PC-9 (cell line): ENCODE results near the gene LYRM9.

ENCODE experiments used
- EZH2 ChIP-seq: fragments of 200-600 bp; sonication (generic); IDR thresholded peaks from 2 replicates; pipeline ENCODE4 v1.8.0; 2017; ENCODE audit warnings: antibody characterized with exemption, low read depth
- TF ChIP-seq, protein P1 (sequence below): fragments of 200-600 bp; sonication (generic); conservative IDR thresholded peaks from 2 replicates; pipeline ENCODE4 v1.6.1; 2017; ENCODE audit warnings: mixed run types, antibody characterized with exemption, mild to moderate bottlenecking, moderate library complexity

GRCh38 chr17:27895123-27895895, 2.1 kb upstream of the LYRM9 start:
- TF ChIP-seq, protein P1, sequence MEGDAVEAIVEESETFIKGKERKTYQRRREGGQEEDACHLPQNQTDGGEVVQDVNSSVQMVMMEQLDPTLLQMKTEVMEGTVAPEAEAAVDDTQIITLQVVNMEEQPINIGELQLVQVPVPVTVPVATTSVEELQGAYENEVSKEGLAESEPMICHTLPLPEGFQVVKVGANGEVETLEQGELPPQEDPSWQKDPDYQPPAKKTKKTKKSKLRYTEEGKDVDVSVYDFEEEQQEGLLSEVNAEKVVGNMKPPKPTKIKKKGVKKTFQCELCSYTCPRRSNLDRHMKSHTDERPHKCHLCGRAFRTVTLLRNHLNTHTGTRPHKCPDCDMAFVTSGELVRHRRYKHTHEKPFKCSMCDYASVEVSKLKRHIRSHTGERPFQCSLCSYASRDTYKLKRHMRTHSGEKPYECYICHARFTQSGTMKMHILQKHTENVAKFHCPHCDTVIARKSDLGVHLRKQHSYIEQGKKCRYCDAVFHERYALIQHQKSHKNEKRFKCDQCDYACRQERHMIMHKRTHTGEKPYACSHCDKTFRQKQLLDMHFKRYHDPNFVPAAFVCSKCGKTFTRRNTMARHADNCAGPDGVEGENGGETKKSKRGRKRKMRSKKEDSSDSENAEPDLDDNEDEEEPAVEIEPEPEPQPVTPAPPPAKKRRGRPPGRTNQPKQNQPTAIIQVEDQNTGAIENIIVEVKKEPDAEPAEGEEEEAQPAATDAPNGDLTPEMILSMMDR, result no peak
- TF ChIP-seq EZH2, result no peak
